Renal cortex interstitium (tissue), 11 donors: Measurements from ENCODE around the gene EFR3B. TPM values are rescaled to one million over a fixed set of nuclear protein-coding genes. Genes with fewer than 3 reads are reported as not detected.

Experiments
- DNase-seq, 11 donors: peaks; one replicate each; pipeline ENCODE4 v3.0.0-alpha.2; 2013; ENCODE audit warnings: low read depth in 9 of 11, low spot score in 4 of 11; ENCODE audit errors: extremely low read depth in 1 of 11
- polyA plus RNA-seq, 3 donors: library from polyadenylated mRNA; unstranded; fragments of 120-200 nt; gene quantifications; one replicate each; pipeline ENCODE4 v1.2.1, GENCODE V29; 2013; ENCODE audit not compliant: insufficient read length in 3 of 3

Gene EFR3B
- polyA plus RNA-seq, 3 donors: 5.9 to 7.5 (median 7.4) TPM

GRCh38 chr2:25032094-25032493 is 9.8 kb upstream of the EFR3B start:
- no peak for DNase-seq

- no peak for DNase-seq
These were observed 9.0 kb upstream of the EFR3B start for GRCh38 chr2:25032901-25033300.

GRCh38 chr2:25034081-25034480 is 7.8 kb upstream of the EFR3B start:
- no peak for DNase-seq

- DNase-seq: no peak
These were observed 6.2 kb upstream of the EFR3B start for GRCh38 chr2:25035537-25036220.

- DNase-seq: no peak
These were observed 5.7 kb upstream of the EFR3B start for GRCh38 chr2:25036221-25036559.

GRCh38 chr2:25039126-25039525 is 2.8 kb upstream of the EFR3B start:
- no peak for DNase-seq

- DNase-seq: peak; percentile 53 to 78 (median 61)
These were observed 459 bp upstream of the EFR3B start for GRCh38 chr2:25041307-25041927.

- peak in 6 of 11 donors; percentile 13 to 40 (median 34) for DNase-seq
These were observed 705 bp downstream of the EFR3B start for GRCh38 chr2:25042321-25043240.

GRCh38 chr2:25043241-25043867 is 1.5 kb downstream of the EFR3B start:
- peak in 2 of 11 donors; percentile 6 to 10 for DNase-seq

- DNase-seq: no peak
These were observed 2.1 kb downstream of the EFR3B start for GRCh38 chr2:25044011-25044410.

- DNase-seq: no peak
These were observed 3.1 kb downstream of the EFR3B start for GRCh38 chr2:25044990-25045389.

GRCh38 chr2:25049422-25049821 is 7.5 kb downstream of the EFR3B start:
- DNase-seq: no peak

- no peak for DNase-seq
These were observed 8.3 kb downstream of the EFR3B start for GRCh38 chr2:25050128-25050527.

- no peak for DNase-seq
These were observed 11.2 kb downstream of the EFR3B start for GRCh38 chr2:25053041-25053440.

- no peak for DNase-seq
These were observed 12.8 kb downstream of the EFR3B start for GRCh38 chr2:25054720-25055119.

- no peak for DNase-seq
These were observed 13.6 kb downstream of the EFR3B start for GRCh38 chr2:25055376-25055920.

- DNase-seq: no peak
These were observed 14.4 kb downstream of the EFR3B start for GRCh38 chr2:25056098-25056821.

- DNase-seq: no peak
These were observed 20.6 kb downstream of the EFR3B start for GRCh38 chr2:25062511-25062917.
